ENCODE results near the gene CEP170.

CEP170 gene

GRCh38 chr1:243268751-243269460, 13.8 kb upstream of the CEP170 start:
- no peak for DNase-seq (ENCODE audit: low read depth in 3 of 3, low spot score in 1 of 3)

GRCh38 chr1:243267914-243268653, 13.0 kb upstream of the CEP170 start:
- DNase-seq (ENCODE audit: low read depth in 3 of 3, low spot score in 1 of 3), result no peak

- no peak for DNase-seq (ENCODE audit: low read depth in 3 of 3, low spot score in 1 of 3)
Observed at GRCh38 chr1:243267471-243267880, 12.4 kb upstream of the CEP170 start.

GRCh38 chr1:243266231-243266630, 11.2 kb upstream of the CEP170 start:
- no peak for DNase-seq (ENCODE audit: low read depth in 3 of 3, low spot score in 1 of 3)

- no peak for DNase-seq (ENCODE audit: low read depth in 3 of 3, low spot score in 1 of 3)
Observed at GRCh38 chr1:243264717-243265116, 9.6 kb upstream of the CEP170 start.

DNA sequence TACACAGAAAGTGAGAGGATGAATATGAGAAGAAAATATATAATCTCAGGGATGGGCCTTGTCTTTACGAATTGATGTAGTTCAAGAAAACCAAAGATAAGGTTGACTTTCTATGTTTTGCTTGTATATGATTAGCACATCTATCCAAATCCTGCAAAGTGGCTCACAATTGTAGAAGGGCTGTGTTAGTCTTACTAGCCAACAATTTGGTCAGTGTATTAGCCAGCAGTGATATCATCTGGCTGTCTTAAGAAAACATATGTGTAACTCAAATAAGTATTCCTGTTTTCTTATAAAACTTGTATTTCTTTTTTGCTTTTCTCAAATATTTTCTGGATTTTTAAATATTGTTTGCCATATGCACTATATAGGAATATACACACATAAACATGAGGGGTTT, 6.3 kb upstream of the CEP170 start:
- DNase-seq (ENCODE audit: low read depth in 3 of 3, low spot score in 1 of 3), result no peak

GRCh38 chr1:243260221-243260880, 5.3 kb upstream of the CEP170 start:
- DNase-seq (ENCODE audit: low read depth in 3 of 3, low spot score in 1 of 3), result no peak

- no peak for DNase-seq (ENCODE audit: low read depth in 3 of 3, low spot score in 1 of 3)
Observed at GRCh38 chr1:243258731-243259130, 3.6 kb upstream of the CEP170 start.

GRCh38 chr1:243257189-243257588, 2.1 kb upstream of the CEP170 start:
- no peak for DNase-seq (ENCODE audit: low read depth in 3 of 3, low spot score in 1 of 3)

DNA sequence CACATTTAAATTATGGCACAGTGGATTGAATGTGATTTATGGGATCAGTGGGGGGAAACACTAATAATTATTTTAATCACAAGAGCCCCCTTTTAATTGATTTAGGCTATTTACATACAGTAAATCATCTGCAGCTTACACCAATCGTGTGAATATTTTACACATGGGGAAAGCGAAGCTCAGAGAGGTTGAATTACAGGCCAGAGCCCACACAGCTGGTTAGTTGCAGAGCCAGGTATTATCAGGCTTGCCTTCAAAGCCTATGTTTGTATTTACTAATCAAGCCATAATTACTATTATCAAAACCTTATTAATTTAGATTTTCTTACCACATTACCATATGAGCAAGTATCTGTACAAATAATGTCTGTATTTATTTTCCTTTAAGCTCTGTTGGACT, 1.5 kb upstream of the CEP170 start:
- DNase-seq (ENCODE audit: low read depth in 3 of 3, low spot score in 1 of 3), result no peak

GRCh38 chr1:243255791-243256512, 871 bp upstream of the CEP170 start, which contains the start of gene SDCCAG8:
TSS of gene SDCCAG8 (plus strand) at chr1:243256041. CDS start at chr1:243256174, 133 bp downstream.
- DNase-seq (ENCODE audit: low read depth in 3 of 3, low spot score in 1 of 3), result peak; percentile 79 to 86 (median 82)

DNA sequence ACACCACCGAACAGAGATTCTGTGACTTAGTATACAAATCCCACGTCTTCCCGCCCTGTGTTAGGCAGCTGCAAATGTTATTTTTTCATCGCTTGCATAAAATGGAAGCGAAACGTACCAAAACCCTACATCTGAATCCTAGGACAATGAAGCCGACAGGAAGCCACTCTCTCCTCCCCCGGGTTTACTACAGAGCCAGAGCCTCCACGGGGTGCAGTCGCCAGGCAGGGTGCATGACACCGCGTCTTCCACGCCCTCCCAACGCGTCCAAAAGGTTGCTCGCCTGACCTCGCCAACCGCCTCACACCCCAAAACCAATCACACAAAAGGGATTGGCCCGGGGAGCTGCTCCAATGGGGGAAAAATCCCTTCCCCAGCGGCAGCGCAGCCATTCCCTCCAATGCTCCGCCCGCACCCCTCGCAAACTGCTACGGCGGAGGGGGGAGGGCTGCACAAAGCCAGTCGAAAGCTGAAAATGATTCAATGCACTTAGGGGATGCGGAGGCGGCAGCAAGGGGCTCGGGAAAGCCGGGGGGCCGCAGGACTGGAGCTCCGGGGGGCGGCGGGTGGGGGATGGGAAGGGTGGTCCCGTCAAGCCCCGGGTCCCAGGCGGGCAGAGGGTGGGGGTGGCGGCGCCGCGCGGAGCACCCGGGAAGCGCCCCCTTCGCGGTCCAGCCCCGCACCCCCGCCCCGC, 701 bp downstream of the CEP170 start:
- peak in 2 of 3 donors; percentile 3 to 41 for DNase-seq (ENCODE audit: low read depth in 3 of 3, low spot score in 1 of 3)

DNA sequence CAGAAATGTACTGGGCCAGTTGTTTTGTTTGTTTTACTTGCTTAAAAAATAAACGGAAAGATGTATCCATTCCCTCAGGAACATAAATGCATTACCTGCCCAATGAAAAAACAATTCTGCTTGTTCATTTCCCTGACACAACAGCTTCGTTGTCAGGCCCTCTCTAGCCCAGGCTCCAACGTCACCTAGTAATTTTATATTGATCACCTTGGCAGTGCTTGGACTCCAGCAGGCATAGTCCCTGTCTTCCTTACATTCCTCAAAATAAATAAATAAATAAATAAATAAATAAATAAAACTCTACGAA, 1.2 kb downstream of the CEP170 start:
- DNase-seq (ENCODE audit: low read depth in 3 of 3, low spot score in 1 of 3), result no peak

DNA sequence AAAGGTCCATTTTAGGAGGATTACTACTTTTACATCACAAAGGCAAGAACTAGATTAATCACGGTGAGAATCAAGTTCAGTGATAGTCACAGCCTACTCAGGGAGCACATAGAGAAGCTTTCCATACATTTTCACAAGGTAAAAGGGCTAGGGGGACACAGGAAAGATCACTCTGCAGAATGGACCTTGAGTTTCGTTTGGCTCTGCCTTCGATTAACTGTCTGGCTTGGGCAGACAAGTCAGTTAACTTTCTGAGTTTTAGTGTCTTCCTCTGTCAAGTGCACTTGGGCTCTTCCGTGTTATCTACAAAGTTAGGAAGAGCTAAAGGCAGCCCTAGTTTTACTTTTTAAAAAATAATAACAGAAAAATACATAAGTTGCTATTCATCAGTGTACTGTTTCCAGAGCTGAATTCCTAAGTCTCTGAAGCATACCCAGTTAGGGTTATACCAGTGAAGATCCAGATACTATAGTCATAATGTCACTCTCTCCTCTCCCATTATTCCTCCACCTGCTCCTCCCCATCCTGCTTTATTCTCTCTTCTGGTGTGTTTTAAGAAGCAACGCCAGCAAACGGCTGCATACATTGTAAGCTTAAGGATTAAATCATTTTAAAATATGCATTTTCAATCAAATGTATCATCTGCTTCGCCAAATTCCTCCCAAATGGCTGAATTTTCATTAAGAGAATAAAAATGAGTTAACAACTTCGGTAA, 1.7 kb downstream of the CEP170 start:
- no peak for DNase-seq (ENCODE audit: low read depth in 3 of 3, low spot score in 1 of 3)

- no peak for DNase-seq (ENCODE audit: low read depth in 3 of 3, low spot score in 1 of 3)
Observed at GRCh38 chr1:243251539-243251938, 3.5 kb downstream of the CEP170 start.

DNA sequence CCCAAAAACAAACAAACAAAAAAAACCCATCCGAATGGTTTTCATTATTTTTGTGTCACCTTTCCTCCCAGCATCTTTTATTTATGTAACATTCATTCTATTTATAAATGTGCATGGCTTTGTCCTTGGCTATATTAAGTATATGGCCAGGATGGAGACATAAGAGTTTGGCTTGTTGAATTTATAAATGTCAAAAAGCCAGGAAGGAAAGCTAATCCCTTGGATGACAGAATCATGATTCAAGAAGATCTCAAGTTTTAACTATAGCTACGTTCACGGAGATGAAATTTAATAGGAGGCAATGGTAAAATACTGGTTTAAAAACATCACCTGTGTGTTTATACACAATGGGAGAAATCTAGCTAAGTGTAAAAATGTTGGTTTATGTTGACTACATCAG, 5.0 kb downstream of the CEP170 start:
- DNase-seq (ENCODE audit: low read depth in 3 of 3, low spot score in 1 of 3), result no peak

- no peak for DNase-seq (ENCODE audit: low read depth in 3 of 3, low spot score in 1 of 3)
Observed at GRCh38 chr1:243249214-243249613, 5.9 kb downstream of the CEP170 start.

GRCh38 chr1:243247901-243248300, 7.2 kb downstream of the CEP170 start:
- no peak for DNase-seq (ENCODE audit: low read depth in 3 of 3, low spot score in 1 of 3)

- no peak for DNase-seq (ENCODE audit: low read depth in 3 of 3, low spot score in 1 of 3)
Observed at GRCh38 chr1:243246916-243247315, 8.2 kb downstream of the CEP170 start.

GRCh38 chr1:243244432-243244841, 10.6 kb downstream of the CEP170 start:
- no peak for DNase-seq (ENCODE audit: low read depth in 3 of 3, low spot score in 1 of 3)
